ENCODE results near the gene NAA80. TPM values are rescaled to one million over a fixed set of nuclear protein-coding genes. Genes with fewer than 3 reads are reported as not detected.
A peak's percentile ranks its signal among the peaks of the same experiment; 100 is the strongest.
"Not testable (repeated sequence)": the region's sequence is repeated elsewhere in the genome, so short reads cannot be mapped to it uniquely, and the experiment has no call there.

The NAA80 gene
- total RNA-seq, 1 donor from 2014 or later: 12.5 TPM

- H3K4me1 ChIP-seq: peaks cover 41% of the 10 kb centered on the region
- H3K4me3 ChIP-seq: no peak overlapping the region
- TF ChIP-seq CTCF (IDR thresholded peaks at IDR 0.05): no peak
- H3K27ac ChIP-seq: peak overlapping the region; percentile 65
- peaks cover 33% of the 10 kb centered on the region for H3K36me3 ChIP-seq
- H3K27me3 ChIP-seq: no peaks in the 10 kb centered on the region
- no peaks in the 10 kb centered on the region for H3K9me3 ChIP-seq
- no peak for ATAC-seq
- DNase-seq: no peak
- intact Hi-C loops (cut with DNase I): no loop called here
These were observed 15.6 kb upstream of the NAA80 start for GRCh38 chr3:50314816-50315215.

GRCh38 chr3:50314342-50314741 lies 15.1 kb upstream of the NAA80 start:
- DNase-seq (peak; percentile 71), ATAC-seq (peak; percentile 19)
- no peaks in the 10 kb centered on the region for H3K9me3 ChIP-seq
- H3K36me3 ChIP-seq: peaks cover 29% of the 10 kb centered on the region
- H3K4me3 ChIP-seq: no peak overlapping the region
- intact Hi-C loops (cut with DNase I): no loop called here
- TF ChIP-seq CTCF (IDR thresholded peaks at IDR 0.05): no peak
- peaks cover 36% of the 10 kb centered on the region for H3K4me1 ChIP-seq
- peak overlapping the region; percentile 65 for H3K27ac ChIP-seq
- H3K27me3 ChIP-seq: no peaks in the 10 kb centered on the region

GRCh38 chr3:50312041-50312440 lies 12.8 kb upstream of the NAA80 start:
- ATAC-seq; intact Hi-C loops (cut with DNase I); H3K9me3 ChIP-seq; DNase-seq; H3K27ac ChIP-seq; H3K27me3 ChIP-seq: not testable (repeated sequence)
- Histone ChIP-seq H3K4me3 (peak overlapping the region; percentile 19), H3K36me3 (peaks cover 10% of the 10 kb centered on the region), H3K4me1 (peaks cover 15% of the 10 kb centered on the region)

GRCh38 chr3:50304601-50305000 lies 5.4 kb upstream of the NAA80 start:
- H3K4me3 ChIP-seq: no peak overlapping the region
- intact Hi-C loops (cut with DNase I): no loop called here
- ATAC-seq: no peak
- H3K9me3 ChIP-seq: no peaks in the 10 kb centered on the region
- no peaks in the 10 kb centered on the region for H3K36me3 ChIP-seq
- H3K4me1 ChIP-seq: peaks cover 23% of the 10 kb centered on the region
- DNase-seq: no peak
- H3K27me3 ChIP-seq: no peaks in the 10 kb centered on the region
- TF ChIP-seq CTCF (IDR thresholded peaks at IDR 0.05): no peak
- no peak overlapping the region for H3K27ac ChIP-seq

- TF ChIP-seq CTCF (IDR thresholded peaks at IDR 0.05): peak; percentile 32
- peak; percentile 63 for ATAC-seq
- Histone ChIP-seq H3K4me1 (peaks cover 29% of the 10 kb centered on the region), H3K36me3 (no peaks in the 10 kb centered on the region), H3K27me3 (no peaks in the 10 kb centered on the region), H3K4me3 (peak within 1 kb of the TSS; percentile 65), H3K27ac (peak within 1 kb of the TSS; percentile 79), H3K9me3 (no peaks in the 10 kb centered on the region)
- DNase-seq: peak; percentile 92
- intact Hi-C loops (cut with DNase I): no loop called here
These were observed 4.0 kb upstream of the NAA80 start, which contains the start of gene HYAL1 for GRCh38 chr3:50303013-50303815. HYAL1 (minus strand) TSS chr3:50303574; CDS start chr3:50302956, 618 bp downstream.

Data from upper lobe of right lung (tissue), 1 donor.